GM21717 (cell line): Measurements from ENCODE around the gene DBNL.
"Not testable (repeated sequence)": the region's sequence is repeated elsewhere in the genome, so short reads cannot be mapped to it uniquely, and the experiment has no call there.

Experiments used
- ATAC-seq: cut with Tn5 transposase; IDR thresholded peaks from one replicate; pipeline ENCODE4 v1.9.1; 2021; ENCODE audit warnings: mild to moderate bottlenecking, moderate library complexity; ENCODE audit not compliant: unreplicated experiment

DBNL gene

GRCh38 chr7:44044315-44045225, at the start of gene DBNL:
TSS of gene DBNL (plus strand) at chr7:44044702. CDS start at chr7:44044738, 36 bp downstream.
- ATAC-seq, result peak; percentile 71

- not testable (repeated sequence) for ATAC-seq
Observed at GRCh38 chr7:43997532-43997931, 47.0 kb upstream of the DBNL start, which contains the start of gene SPDYE1. TSS of gene SPDYE1 (plus strand) at chr7:43997897. CDS start at chr7:43999950, 2,053 bp downstream.

GRCh38 chr7:44012081-44012480, 32.4 kb upstream of the DBNL start:
- not testable (repeated sequence) for ATAC-seq

GRCh38 chr7:44015090-44015489, 29.4 kb upstream of the DBNL start:
- ATAC-seq, result not testable (repeated sequence)

- peak; percentile 83 for ATAC-seq
Observed at GRCh38 chr7:44018857-44019807, 25.4 kb upstream of the DBNL start.

GRCh38 chr7:44019825-44020224, 24.7 kb upstream of the DBNL start:
- not testable (repeated sequence) for ATAC-seq

- ATAC-seq, result not testable (repeated sequence)
Observed at GRCh38 chr7:44022069-44022468, 22.4 kb upstream of the DBNL start.

GRCh38 chr7:44022796-44023467, 21.6 kb upstream of the DBNL start:
- not testable (repeated sequence) for ATAC-seq

- ATAC-seq, result not testable (repeated sequence)
Observed at GRCh38 chr7:44029433-44029832, 15.1 kb upstream of the DBNL start.

GRCh38 chr7:44030029-44030428, 14.5 kb upstream of the DBNL start:
- not testable (repeated sequence) for ATAC-seq

- ATAC-seq, result not testable (repeated sequence)
Observed at GRCh38 chr7:44031319-44031718, 13.2 kb upstream of the DBNL start.

GRCh38 chr7:44032031-44032430, 12.5 kb upstream of the DBNL start:
- ATAC-seq, result not testable (repeated sequence)

GRCh38 chr7:44033971-44034844, 10.3 kb upstream of the DBNL start:
- ATAC-seq, result not testable (repeated sequence)

- not testable (repeated sequence) for ATAC-seq
Observed at GRCh38 chr7:44036364-44036763, 8.1 kb upstream of the DBNL start.

GRCh38 chr7:44037951-44038350, 6.6 kb upstream of the DBNL start:
- not testable (repeated sequence) for ATAC-seq

GRCh38 chr7:44038553-44038952, 5.9 kb upstream of the DBNL start:
- not testable (repeated sequence) for ATAC-seq

- ATAC-seq, result peak; percentile 52
Observed at GRCh38 chr7:44038961-44039558, 5.4 kb upstream of the DBNL start.

GRCh38 chr7:44039800-44040492, 4.6 kb upstream of the DBNL start:
- peak; percentile 2 for ATAC-seq

GRCh38 chr7:44040493-44040891, 4.0 kb upstream of the DBNL start:
- ATAC-seq, result peak; percentile 26
